ENCODE measurements around the gene ZNF436.

ZNF436 gene

GRCh38 chr1:23369335-23370013 is at the start of gene ZNF436:
Gene ZNF436, minus strand, starts transcription at chr1:23369836. Its CDS starts 1,831 bp downstream, at chr1:23368005.
- Histone ChIP-seq H3K4me3 (ENCODE audit: low read depth, low read length, poor library complexity, severe bottlenecking) (peak within 1 kb of the TSS; percentile 77), H3K27ac (ENCODE audit: low read depth, low read length, poor library complexity, severe bottlenecking) (peak within 1 kb of the TSS; percentile 93), H3K27me3 (ENCODE audit: insufficient read depth, low read length) (no peaks in the 10 kb centered on the region), H2AFZ (ENCODE audit: low read length) (no peak within 1 kb of the TSS), H3K36me3 (ENCODE audit: insufficient read depth, low read length) (peaks cover 15% of the 10 kb centered on the region), H3K9me3 (ENCODE audit: low read length) (peaks cover 6% of the 10 kb centered on the region; the same call in 1 of the 2 replicates), H4K20me1 (ENCODE audit: insufficient read depth, low read length) (no peaks in the 10 kb centered on the region), H3K9me2 (ENCODE audit: low read depth, low read length) (no peaks in the 10 kb centered on the region), H3K79me2 (ENCODE audit: insufficient read depth, low read length) (no peaks in the 10 kb centered on the region), H3K9ac (ENCODE audit: low read length) (peak within 1 kb of the TSS; percentile 88), H3K4me1 (ENCODE audit: insufficient read depth, low read length, severe bottlenecking) (peaks cover 26% of the 10 kb centered on the region), H3K4me2 (ENCODE audit: low read length) (peak within 1 kb of the TSS; percentile 89), H3F3A (ENCODE audit: insufficient read depth, low read length) (0 out of 2 replicates have a peak, but pooled peaks cover 6% of the 10 kb centered on the region)
- TF ChIP-seq, protein P1, sequence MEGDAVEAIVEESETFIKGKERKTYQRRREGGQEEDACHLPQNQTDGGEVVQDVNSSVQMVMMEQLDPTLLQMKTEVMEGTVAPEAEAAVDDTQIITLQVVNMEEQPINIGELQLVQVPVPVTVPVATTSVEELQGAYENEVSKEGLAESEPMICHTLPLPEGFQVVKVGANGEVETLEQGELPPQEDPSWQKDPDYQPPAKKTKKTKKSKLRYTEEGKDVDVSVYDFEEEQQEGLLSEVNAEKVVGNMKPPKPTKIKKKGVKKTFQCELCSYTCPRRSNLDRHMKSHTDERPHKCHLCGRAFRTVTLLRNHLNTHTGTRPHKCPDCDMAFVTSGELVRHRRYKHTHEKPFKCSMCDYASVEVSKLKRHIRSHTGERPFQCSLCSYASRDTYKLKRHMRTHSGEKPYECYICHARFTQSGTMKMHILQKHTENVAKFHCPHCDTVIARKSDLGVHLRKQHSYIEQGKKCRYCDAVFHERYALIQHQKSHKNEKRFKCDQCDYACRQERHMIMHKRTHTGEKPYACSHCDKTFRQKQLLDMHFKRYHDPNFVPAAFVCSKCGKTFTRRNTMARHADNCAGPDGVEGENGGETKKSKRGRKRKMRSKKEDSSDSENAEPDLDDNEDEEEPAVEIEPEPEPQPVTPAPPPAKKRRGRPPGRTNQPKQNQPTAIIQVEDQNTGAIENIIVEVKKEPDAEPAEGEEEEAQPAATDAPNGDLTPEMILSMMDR (IDR thresholded peaks at IDR 0.05; ENCODE audit: low read length): no peak
- TF ChIP-seq EZH2 (IDR thresholded peaks at IDR 0.05; ENCODE audit: borderline replicate concordance, low read length): no peak

DNA sequence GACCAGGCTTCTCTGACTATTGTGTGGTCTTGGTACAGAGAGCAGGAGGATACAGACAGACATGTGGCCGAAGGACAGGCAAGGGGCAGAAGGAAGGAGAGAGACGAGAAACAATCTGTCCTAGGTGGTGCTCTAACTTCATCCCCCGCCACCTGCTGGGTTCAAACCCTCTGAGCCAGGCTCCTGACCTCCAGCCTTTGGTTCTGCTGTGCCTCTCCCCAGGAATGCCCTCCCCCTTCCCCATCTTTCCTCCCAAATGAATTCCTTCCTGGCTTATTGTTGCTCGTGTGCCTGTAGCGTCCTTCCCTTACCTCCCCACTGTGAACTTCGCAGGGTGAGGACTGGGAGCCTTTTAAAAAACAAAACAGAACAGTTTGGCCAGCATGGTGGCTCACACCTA is 49.5 kb upstream of the ZNF436 start:
- Histone ChIP-seq H4K20me1 (ENCODE audit: insufficient read depth, low read length) (no peaks in the 10 kb centered on the region), H3F3A (ENCODE audit: insufficient read depth, low read length) (no peaks in the 10 kb centered on the region), H3K9ac (ENCODE audit: low read length) (no peak overlapping the region), H3K4me2 (ENCODE audit: low read length) (no peak overlapping the region), H3K27ac (ENCODE audit: low read depth, low read length, poor library complexity, severe bottlenecking) (no peak overlapping the region), H3K79me2 (ENCODE audit: insufficient read depth, low read length) (no peaks in the 10 kb centered on the region), H2AFZ (ENCODE audit: low read length) (no peak overlapping the region), H3K9me3 (ENCODE audit: low read length) (no peaks in the 10 kb centered on the region), H3K4me3 (ENCODE audit: low read depth, low read length, poor library complexity, severe bottlenecking) (no peak overlapping the region), H3K9me2 (ENCODE audit: low read depth, low read length) (no peaks in the 10 kb centered on the region), H3K36me3 (ENCODE audit: insufficient read depth, low read length) (no peaks in the 10 kb centered on the region), H3K4me1 (ENCODE audit: insufficient read depth, low read length, severe bottlenecking) (no peaks in the 10 kb centered on the region), H3K27me3 (ENCODE audit: insufficient read depth, low read length) (peaks cover 7% of the 10 kb centered on the region; the same call in 1 of the 2 replicates)
- no peak for TF ChIP-seq EZH2 (IDR thresholded peaks at IDR 0.05; ENCODE audit: borderline replicate concordance, low read length)
- TF ChIP-seq, protein P1 (IDR thresholded peaks at IDR 0.05; ENCODE audit: low read length): no peak

DNA sequence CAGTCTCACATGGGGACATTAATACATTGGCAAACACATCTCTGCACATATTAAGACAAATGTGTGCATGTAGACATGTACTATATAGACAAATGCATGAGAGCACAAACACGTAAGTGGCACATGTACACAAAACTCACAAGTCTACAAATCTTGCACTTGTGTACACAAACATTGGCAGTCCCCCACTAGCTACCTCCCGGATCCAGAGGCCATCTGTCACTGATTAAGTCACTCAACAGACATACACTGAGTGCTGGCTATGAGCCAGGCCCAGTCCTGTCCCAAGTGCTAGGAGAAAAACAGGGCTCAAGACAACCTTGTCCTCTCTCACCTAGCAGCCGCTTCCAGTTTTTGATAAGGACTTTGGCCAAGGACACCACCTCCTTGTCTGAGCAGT is 47.9 kb upstream of the ZNF436 start:
- Histone ChIP-seq H3K4me3 (ENCODE audit: low read depth, low read length, poor library complexity, severe bottlenecking) (no peak overlapping the region), H3K9me3 (ENCODE audit: low read length) (no peaks in the 10 kb centered on the region), H3K27me3 (ENCODE audit: insufficient read depth, low read length) (peaks cover 7% of the 10 kb centered on the region; the same call in 1 of the 2 replicates), H2AFZ (ENCODE audit: low read length) (no peak overlapping the region), H4K20me1 (ENCODE audit: insufficient read depth, low read length) (no peaks in the 10 kb centered on the region), H3K27ac (ENCODE audit: low read depth, low read length, poor library complexity, severe bottlenecking) (no peak overlapping the region), H3K4me2 (ENCODE audit: low read length) (no peak overlapping the region), H3K4me1 (ENCODE audit: insufficient read depth, low read length, severe bottlenecking) (no peaks in the 10 kb centered on the region), H3F3A (ENCODE audit: insufficient read depth, low read length) (no peaks in the 10 kb centered on the region), H3K79me2 (ENCODE audit: insufficient read depth, low read length) (no peaks in the 10 kb centered on the region), H3K36me3 (ENCODE audit: insufficient read depth, low read length) (no peaks in the 10 kb centered on the region), H3K9ac (ENCODE audit: low read length) (no peak overlapping the region), H3K9me2 (ENCODE audit: low read depth, low read length) (no peaks in the 10 kb centered on the region)
- TF ChIP-seq, protein P1 (IDR thresholded peaks at IDR 0.05; ENCODE audit: low read length): no peak

Measured in OCI-LY1 (cell line).